ENCODE results near the gene P2RY8. TPM values are rescaled to one million over a fixed set of nuclear protein-coding genes. Genes with fewer than 3 reads are reported as not detected.
A peak's percentile ranks its signal among the peaks of the same experiment; 100 is the strongest.

Gene P2RY8
- total and polyA plus RNA-seq, 2 donors from 2014 or later = 1.4 to 6.6 TPM

DNA sequence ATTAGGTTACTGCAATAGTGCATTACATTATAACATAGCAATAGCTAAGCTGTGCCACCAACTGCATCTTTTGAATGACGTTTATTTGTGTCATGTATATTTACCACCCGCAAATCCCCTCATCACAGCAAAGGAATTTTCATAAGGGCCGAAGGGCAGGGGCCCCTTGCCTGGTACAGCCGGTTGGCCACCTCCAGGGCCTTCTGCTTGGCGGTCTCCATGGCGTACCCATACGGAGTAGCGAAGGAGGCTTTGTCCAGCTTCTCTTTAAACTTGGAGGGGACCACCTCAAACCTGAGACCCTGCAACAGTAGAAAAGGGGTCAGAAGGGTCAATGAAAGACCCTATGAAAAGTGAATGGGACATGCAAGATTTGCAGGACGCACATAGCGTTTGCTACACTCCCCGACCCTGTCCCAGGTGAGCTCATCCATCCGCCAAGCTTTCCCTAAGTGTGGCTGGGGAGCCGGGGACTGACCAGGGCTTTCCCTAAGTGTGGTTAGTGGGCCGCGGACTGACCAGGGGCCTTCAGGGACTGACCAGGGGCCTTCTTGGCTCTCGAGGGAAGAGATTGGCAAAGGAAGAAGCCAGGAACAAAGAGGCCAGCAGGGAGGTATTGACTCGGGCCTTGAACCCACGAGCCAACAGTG is 94.8 kb downstream of the P2RY8 start:
- FAIRE-seq (no peak), DNase-seq (peak in 1 of 5 donors; percentile 48)
- no peak overlapping the region for H3K27ac ChIP-seq (ENCODE audit: low read depth in 2 of 2, low read length in 2 of 2)
- no peaks in the 10 kb centered on the region for H3K36me3 ChIP-seq (ENCODE audit: control insufficient read depth in 2 of 3, insufficient read depth in 3 of 3, low read length in 3 of 3)
- H3K4me3 ChIP-seq (ENCODE audit: low read length in 3 of 3) = no peak overlapping the region
- H3K27me3 ChIP-seq (ENCODE audit: control insufficient read depth, insufficient read depth, low read length) = no peaks in the 10 kb centered on the region
- intact Hi-C loops (cut with DNase I) = loop anchor here (10.0 kb wide), 1 partner anchor 47 kb away; the partner anchor contains the start of gene SLC25A6
- TF ChIP-seq, protein P1, sequence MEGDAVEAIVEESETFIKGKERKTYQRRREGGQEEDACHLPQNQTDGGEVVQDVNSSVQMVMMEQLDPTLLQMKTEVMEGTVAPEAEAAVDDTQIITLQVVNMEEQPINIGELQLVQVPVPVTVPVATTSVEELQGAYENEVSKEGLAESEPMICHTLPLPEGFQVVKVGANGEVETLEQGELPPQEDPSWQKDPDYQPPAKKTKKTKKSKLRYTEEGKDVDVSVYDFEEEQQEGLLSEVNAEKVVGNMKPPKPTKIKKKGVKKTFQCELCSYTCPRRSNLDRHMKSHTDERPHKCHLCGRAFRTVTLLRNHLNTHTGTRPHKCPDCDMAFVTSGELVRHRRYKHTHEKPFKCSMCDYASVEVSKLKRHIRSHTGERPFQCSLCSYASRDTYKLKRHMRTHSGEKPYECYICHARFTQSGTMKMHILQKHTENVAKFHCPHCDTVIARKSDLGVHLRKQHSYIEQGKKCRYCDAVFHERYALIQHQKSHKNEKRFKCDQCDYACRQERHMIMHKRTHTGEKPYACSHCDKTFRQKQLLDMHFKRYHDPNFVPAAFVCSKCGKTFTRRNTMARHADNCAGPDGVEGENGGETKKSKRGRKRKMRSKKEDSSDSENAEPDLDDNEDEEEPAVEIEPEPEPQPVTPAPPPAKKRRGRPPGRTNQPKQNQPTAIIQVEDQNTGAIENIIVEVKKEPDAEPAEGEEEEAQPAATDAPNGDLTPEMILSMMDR (IDR thresholded peaks at IDR 0.05; ENCODE audit: borderline replicate concordance, extremely low read depth, insufficient read depth) = no peak
- H3K9me3 ChIP-seq (ENCODE audit: control insufficient read depth in 2 of 3, insufficient read depth in 1 of 3, low read length in 3 of 3) = peaks cover 0 to 4% (median 0%) of the 10 kb centered on the region in 3 donors
- H3K4me1 ChIP-seq (ENCODE audit: control insufficient read depth in 2 of 3, insufficient read depth in 2 of 3, low read depth in 1 of 3, low read length in 3 of 3) = no peaks in the 10 kb centered on the region
- H3K9ac ChIP-seq (ENCODE audit: low read length in 3 of 3) = no peak overlapping the region

DNA sequence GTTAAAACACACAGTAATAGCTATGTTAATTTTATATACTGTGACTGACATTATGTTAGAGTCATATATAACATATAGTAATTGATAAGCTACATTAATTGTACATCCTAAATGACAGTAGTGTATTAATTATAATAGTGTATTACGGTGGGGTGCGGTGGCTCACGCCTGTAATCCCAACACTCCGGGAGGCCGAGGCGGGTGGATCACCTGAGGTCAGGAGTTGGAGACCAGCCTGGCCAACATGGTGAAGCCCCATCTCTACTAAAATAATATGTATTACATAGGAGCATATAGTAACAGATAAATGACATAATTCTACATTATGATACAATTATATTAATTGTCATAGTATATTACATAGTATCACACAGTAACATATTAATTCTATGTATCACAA is 96.5 kb downstream of the P2RY8 start:
- FAIRE-seq = no peak
- intact Hi-C loops (cut with DNase I) = loop anchor here (10.0 kb wide), 1 partner anchor 46 kb away; the partner anchor contains the start of gene SLC25A6

DNA sequence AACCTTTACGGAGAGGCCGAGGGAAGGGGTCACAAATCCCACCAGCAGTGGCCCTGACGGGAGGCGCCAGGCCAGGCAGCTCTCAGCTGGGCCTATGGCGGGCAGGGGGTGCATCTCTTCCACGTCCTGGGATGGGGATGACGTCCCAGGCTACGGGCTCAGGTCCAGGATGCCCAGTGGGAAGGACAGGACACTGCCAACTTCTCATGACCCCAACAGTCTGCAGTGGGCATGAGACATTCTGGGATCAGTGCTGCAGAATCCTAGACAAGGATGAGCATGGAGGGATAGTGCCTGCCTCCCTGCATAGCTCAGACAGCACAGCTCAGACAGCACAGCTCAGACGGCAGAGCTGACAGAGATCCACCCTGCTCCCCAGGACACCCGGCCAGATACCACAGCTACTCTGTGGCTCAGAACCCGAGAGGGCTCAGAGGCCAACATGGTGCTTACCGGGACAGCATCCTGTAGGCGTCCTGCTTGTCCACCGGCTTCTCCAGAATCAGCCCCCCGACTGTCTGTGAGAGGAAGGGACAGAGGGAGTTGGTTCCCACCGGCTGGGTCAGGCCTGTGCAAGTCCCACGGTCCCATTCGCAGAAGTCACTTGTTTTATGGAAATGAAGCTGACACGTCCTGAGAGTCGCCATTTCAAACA is 101.6 kb downstream of the P2RY8 start:
- Histone ChIP-seq H3K9ac (ENCODE audit: low read length in 3 of 3) (no peak overlapping the region), H3K27ac (ENCODE audit: low read depth in 2 of 2, low read length in 2 of 2) (no peak overlapping the region), H3K9me3 (ENCODE audit: control insufficient read depth in 2 of 3, insufficient read depth in 1 of 3, low read length in 3 of 3) (no peaks in the 10 kb centered on the region), H3K4me1 (ENCODE audit: control insufficient read depth in 2 of 3, insufficient read depth in 2 of 3, low read depth in 1 of 3, low read length in 3 of 3) (no peaks in the 10 kb centered on the region), H3K4me3 (ENCODE audit: low read length in 3 of 3) (no peak overlapping the region), H3K27me3 (ENCODE audit: control insufficient read depth, insufficient read depth, low read length) (no peaks in the 10 kb centered on the region), H3K36me3 (ENCODE audit: control insufficient read depth in 2 of 3, insufficient read depth in 3 of 3, low read length in 3 of 3) (peaks cover 4 to 16% (median 12%) of the 10 kb centered on the region in 3 donors)
- DNase-seq = peak in 2 of 5 donors; percentile 32 to 71
- no peak for FAIRE-seq
- TF ChIP-seq, protein P1 (IDR thresholded peaks at IDR 0.05; ENCODE audit: borderline replicate concordance, extremely low read depth, insufficient read depth) = no peak
- intact Hi-C loops (cut with DNase I) = no loop called here

More for the DNA sequence above, 96.5 kb downstream of the P2RY8 start:
- H3K27ac ChIP-seq (ENCODE audit: low read depth in 2 of 2, low read length in 2 of 2) = no peak overlapping the region
- H3K9ac ChIP-seq (ENCODE audit: low read length in 3 of 3) = no peak overlapping the region
- peaks cover 4 to 10% (median 9%) of the 10 kb centered on the region in 3 donors for H3K36me3 ChIP-seq (ENCODE audit: control insufficient read depth in 2 of 3, insufficient read depth in 3 of 3, low read length in 3 of 3)
- no peaks in the 10 kb centered on the region for H3K27me3 ChIP-seq (ENCODE audit: control insufficient read depth, insufficient read depth, low read length)
- no peaks in the 10 kb centered on the region for H3K4me1 ChIP-seq (ENCODE audit: control insufficient read depth in 2 of 3, insufficient read depth in 2 of 3, low read depth in 1 of 3, low read length in 3 of 3)
- H3K9me3 ChIP-seq (ENCODE audit: control insufficient read depth in 2 of 3, insufficient read depth in 1 of 3, low read length in 3 of 3) = peaks cover 0 to 4% (median 0%) of the 10 kb centered on the region in 3 donors
- DNase-seq = peak in 2 of 5 donors; percentile 12 to 17
- no peak overlapping the region for H3K4me3 ChIP-seq (ENCODE audit: low read length in 3 of 3)
- TF ChIP-seq, protein P1 (IDR thresholded peaks at IDR 0.05; ENCODE audit: borderline replicate concordance, extremely low read depth, insufficient read depth) = no peak
